DMS79 treated with DMSO at 0.1 percent for 48 hours (cell line): ENCODE results near the gene AXL.
"Not testable (repeated sequence)": the region's sequence is repeated elsewhere in the genome, so short reads cannot be mapped to it uniquely, and the experiment has no call there.

ENCODE experiments used
- DNase-seq: peaks from one replicate; lab custom pipeline; 2025; lab: John Stamatoyannopoulos, UW

AXL gene

GRCh38 chr19:41206926-41207750, 11.9 kb upstream of the AXL start:
- DNase-seq, result no peak

- no peak for DNase-seq
Measured at GRCh38 chr19:41214161-41214560, 4.9 kb upstream of the AXL start.

GRCh38 chr19:41217741-41218140, 1.3 kb upstream of the AXL start:
- DNase-seq, result no peak

GRCh38 chr19:41218249-41218614, 791 bp upstream of the AXL start:
- DNase-seq, result no peak

- DNase-seq, result no peak
Measured at GRCh38 chr19:41219924-41220567, 1.0 kb downstream of the AXL start.

GRCh38 chr19:41220811-41221210, 1.8 kb downstream of the AXL start:
- DNase-seq, result no peak

- no peak for DNase-seq
Measured at GRCh38 chr19:41221514-41222205, 2.6 kb downstream of the AXL start.

GRCh38 chr19:41222240-41222639, 3.2 kb downstream of the AXL start:
- DNase-seq, result no peak

GRCh38 chr19:41223431-41224234, 4.6 kb downstream of the AXL start:
- DNase-seq, result no peak

GRCh38 chr19:41224632-41225031, 5.6 kb downstream of the AXL start:
- DNase-seq, result no peak

- DNase-seq, result no peak
Measured at GRCh38 chr19:41225238-41226052, 6.4 kb downstream of the AXL start.

GRCh38 chr19:41226053-41226873, 7.2 kb downstream of the AXL start:
- DNase-seq, result no peak

- no peak for DNase-seq
Measured at GRCh38 chr19:41226874-41227390, 7.9 kb downstream of the AXL start.

GRCh38 chr19:41228486-41228885, 9.5 kb downstream of the AXL start:
- DNase-seq, result no peak

- DNase-seq, result not testable (repeated sequence)
Measured at GRCh38 chr19:41229338-41229737, 10.3 kb downstream of the AXL start.

GRCh38 chr19:41230067-41230857, 11.2 kb downstream of the AXL start:
- no peak for DNase-seq

- no peak for DNase-seq
Measured at GRCh38 chr19:41232686-41233085, 13.7 kb downstream of the AXL start.

GRCh38 chr19:41233748-41234240, 14.8 kb downstream of the AXL start:
- DNase-seq, result no peak

GRCh38 chr19:41234512-41235168, 15.6 kb downstream of the AXL start:
- DNase-seq, result no peak
